AG09319 (cell line): ENCODE measurements around the gene ARHGAP15.

Experiments used
- DNase-seq: peaks from one replicate; pipeline ENCODE4 v3.0.0-alpha.2; 2010; ENCODE audit warnings: low read depth; ENCODE audit errors: extremely low read depth
- TF ChIP-seq, protein P1 (sequence below): IDR thresholded peaks from 2 replicates; pipeline ENCODE4 v1.5.1; 2011; ENCODE audit warnings: low read depth, mild to moderate bottlenecking, inconsistent platforms, low read length, moderate library complexity

Gene ARHGAP15

GRCh38 chr2:143501106-143501676, 372.0 kb downstream of the ARHGAP15 start:
- TF ChIP-seq, protein P1, sequence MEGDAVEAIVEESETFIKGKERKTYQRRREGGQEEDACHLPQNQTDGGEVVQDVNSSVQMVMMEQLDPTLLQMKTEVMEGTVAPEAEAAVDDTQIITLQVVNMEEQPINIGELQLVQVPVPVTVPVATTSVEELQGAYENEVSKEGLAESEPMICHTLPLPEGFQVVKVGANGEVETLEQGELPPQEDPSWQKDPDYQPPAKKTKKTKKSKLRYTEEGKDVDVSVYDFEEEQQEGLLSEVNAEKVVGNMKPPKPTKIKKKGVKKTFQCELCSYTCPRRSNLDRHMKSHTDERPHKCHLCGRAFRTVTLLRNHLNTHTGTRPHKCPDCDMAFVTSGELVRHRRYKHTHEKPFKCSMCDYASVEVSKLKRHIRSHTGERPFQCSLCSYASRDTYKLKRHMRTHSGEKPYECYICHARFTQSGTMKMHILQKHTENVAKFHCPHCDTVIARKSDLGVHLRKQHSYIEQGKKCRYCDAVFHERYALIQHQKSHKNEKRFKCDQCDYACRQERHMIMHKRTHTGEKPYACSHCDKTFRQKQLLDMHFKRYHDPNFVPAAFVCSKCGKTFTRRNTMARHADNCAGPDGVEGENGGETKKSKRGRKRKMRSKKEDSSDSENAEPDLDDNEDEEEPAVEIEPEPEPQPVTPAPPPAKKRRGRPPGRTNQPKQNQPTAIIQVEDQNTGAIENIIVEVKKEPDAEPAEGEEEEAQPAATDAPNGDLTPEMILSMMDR, result no peak
- no peak for DNase-seq

GRCh38 chr2:143503280-143503679, 374.1 kb downstream of the ARHGAP15 start:
- no peak for DNase-seq
- TF ChIP-seq, protein P1, result no peak

GRCh38 chr2:143504397-143504796, 375.2 kb downstream of the ARHGAP15 start:
- no peak for DNase-seq
- TF ChIP-seq, protein P1, result no peak

DNA sequence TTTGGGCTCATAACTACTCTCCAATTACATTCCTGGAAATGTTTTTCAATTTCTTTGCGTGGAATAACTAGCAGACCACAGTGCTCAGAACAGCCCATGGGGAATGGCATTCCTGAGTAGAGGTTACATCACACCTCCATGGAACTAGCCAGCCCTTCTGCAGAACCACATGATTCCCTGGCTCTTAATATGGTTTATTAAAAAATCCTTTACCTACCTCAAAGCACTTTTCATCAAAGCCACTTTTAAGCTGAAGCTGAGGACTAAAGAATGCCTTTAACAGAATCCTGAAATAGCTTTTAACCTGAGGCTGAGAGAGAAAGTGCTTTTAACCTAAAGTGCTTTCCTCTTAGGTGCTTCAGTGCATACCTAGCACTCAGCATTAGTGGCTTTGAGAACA, 376.3 kb downstream of the ARHGAP15 start:
- TF ChIP-seq, protein P1, result no peak
- no peak for DNase-seq

DNA sequence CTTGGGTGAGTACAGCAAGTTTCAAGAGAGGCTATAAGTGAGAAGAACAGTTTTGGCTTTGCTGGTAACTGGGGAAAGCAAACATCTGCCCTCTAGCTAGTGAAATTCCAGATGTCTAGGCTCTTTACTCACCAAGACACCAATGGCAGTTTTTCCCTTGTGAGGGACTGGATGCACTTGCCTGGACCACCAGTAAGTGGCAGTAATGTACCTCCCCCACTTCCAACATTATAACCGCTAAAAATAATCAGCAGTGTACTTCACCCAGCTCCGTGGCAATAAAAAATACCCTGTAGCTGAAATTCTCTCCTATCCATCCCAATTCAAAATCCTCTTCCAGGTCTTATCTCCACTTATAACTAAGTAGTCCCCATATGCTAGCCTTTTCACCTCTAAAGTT, 383.9 kb downstream of the ARHGAP15 start:
- peak; percentile 42 for DNase-seq
- TF ChIP-seq, protein P1, result peak; percentile 95

DNA sequence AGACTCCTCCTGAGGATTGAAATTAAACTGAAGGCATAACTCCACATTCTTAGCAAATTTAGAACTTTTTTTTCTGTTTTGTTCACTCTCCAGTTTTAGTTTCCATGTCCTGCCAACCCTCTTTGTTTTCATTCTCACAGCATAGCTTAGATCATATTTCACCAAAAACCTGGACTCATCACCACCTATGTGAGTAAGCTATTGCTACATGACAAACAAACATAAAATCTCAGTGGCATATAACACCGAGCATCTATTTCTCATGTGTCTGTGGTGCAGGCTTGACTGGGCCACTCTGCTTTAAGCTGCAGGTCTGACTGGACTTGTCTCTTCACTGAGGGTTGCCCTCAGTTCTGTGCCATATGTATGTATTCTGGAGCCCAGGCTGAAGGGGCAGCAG, 385.2 kb downstream of the ARHGAP15 start:
- no peak for DNase-seq
- TF ChIP-seq, protein P1, result no peak

DNA sequence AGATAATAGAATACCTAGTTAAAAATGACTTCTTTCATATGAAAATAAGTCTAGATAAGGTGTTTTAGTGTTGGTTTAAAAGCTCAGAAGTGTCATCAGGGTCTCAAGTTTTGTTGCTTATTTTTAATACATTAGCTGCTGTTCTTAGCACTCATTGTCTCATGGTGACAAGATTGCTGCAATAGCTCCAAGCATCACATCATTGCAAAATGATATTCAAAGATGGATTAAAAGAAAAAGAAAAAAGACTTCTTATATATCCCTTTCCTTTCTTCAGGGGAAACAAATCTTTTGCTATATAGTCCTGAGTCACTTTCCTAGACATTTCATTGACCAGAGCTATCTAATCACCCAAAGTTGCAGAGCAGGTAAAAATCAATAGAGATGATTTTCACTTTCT, 386.1 kb downstream of the ARHGAP15 start:
- TF ChIP-seq, protein P1, result no peak
- no peak for DNase-seq
